AG08395 (cell line): ENCODE measurements around the gene C1orf105.
"Not testable (repeated sequence)": the region's sequence is repeated elsewhere in the genome, so short reads cannot be mapped to it uniquely, and the experiment has no call there.

Experiments used
- DNase-seq: peaks from one replicate; pipeline ENCODE4 v3.0.0; 2012; ENCODE audit warnings: mixed read lengths, low spot score

Gene C1orf105

GRCh38 chr1:172429331-172430127 is 9.0 kb downstream of the C1orf105 start:
- peak; percentile 77 for DNase-seq

- DNase-seq: no peak
These were observed 9.6 kb downstream of the C1orf105 start for GRCh38 chr1:172430128-172430454.

GRCh38 chr1:172431204-172431603 is 10.7 kb downstream of the C1orf105 start:
- no peak for DNase-seq

GRCh38 chr1:172431721-172432192 is 11.3 kb downstream of the C1orf105 start:
- DNase-seq: no peak

- DNase-seq: not testable (repeated sequence)
These were observed 16.7 kb downstream of the C1orf105 start for GRCh38 chr1:172437183-172437582.

- no peak for DNase-seq
These were observed 21.9 kb downstream of the C1orf105 start for GRCh38 chr1:172442404-172442803.

GRCh38 chr1:172442843-172443565 is 22.5 kb downstream of the C1orf105 start:
- no peak for DNase-seq

- DNase-seq: peak; percentile 96
These were observed 23.4 kb downstream of the C1orf105 start, which contains the start of gene PIGC for GRCh38 chr1:172443666-172444453. TSS of gene PIGC (minus strand) at chr1:172444069. CDS start at chr1:172442622, 1,447 bp downstream.

GRCh38 chr1:172446547-172446946 is 26.1 kb downstream of the C1orf105 start:
- DNase-seq: no peak

- no peak for DNase-seq
These were observed 27.2 kb downstream of the C1orf105 start for GRCh38 chr1:172447641-172448040.

- DNase-seq: no peak
These were observed 28.6 kb downstream of the C1orf105 start for GRCh38 chr1:172448995-172449584.

- peak; percentile 81 for DNase-seq
These were observed 29.4 kb downstream of the C1orf105 start for GRCh38 chr1:172449585-172450523.

GRCh38 chr1:172450524-172450885 is 30.0 kb downstream of the C1orf105 start:
- DNase-seq: no peak

- no peak for DNase-seq
These were observed 30.5 kb downstream of the C1orf105 start for GRCh38 chr1:172451002-172451443.

GRCh38 chr1:172452536-172453152 is 32.2 kb downstream of the C1orf105 start:
- DNase-seq: no peak

- DNase-seq: no peak
These were observed 32.7 kb downstream of the C1orf105 start for GRCh38 chr1:172453153-172453545.

GRCh38 chr1:172453607-172454006 is 33.1 kb downstream of the C1orf105 start:
- no peak for DNase-seq

- no peak for DNase-seq
These were observed 35.0 kb downstream of the C1orf105 start for GRCh38 chr1:172455451-172455850.

- DNase-seq: no peak
These were observed 35.9 kb downstream of the C1orf105 start for GRCh38 chr1:172456344-172456769.

- DNase-seq: no peak
These were observed 37.1 kb downstream of the C1orf105 start for GRCh38 chr1:172457479-172458130.
